Measurements from ENCODE around the gene LCN15.

- TF ChIP-seq CTCF (IDR thresholded peaks at IDR 0.05) = peak in 1 of 5 experiments; percentile 5
- no peak for TF ChIP-seq EP300 (IDR thresholded peaks at IDR 0.05)
- no peak for TF ChIP-seq POLR2A (IDR thresholded peaks at IDR 0.05)
Measured at GRCh38 chr9:136808075-136808805, 43.9 kb upstream of the LCN15 start.

Data from tibial nerve (tissue), 4 donors.